BJ (cell line): Measurements from ENCODE around the gene PCDH19. TPM values are rescaled to one million over a fixed set of nuclear protein-coding genes. Genes with fewer than 3 reads are reported as not detected.

ENCODE experiments used
- CTCF ChIA-PET: fragments of 350-600 bp; formaldehyde crosslinking; extraction: SDS; loops from one replicate; lab custom pipeline; 2021; ENCODE audit warnings: antibody characterized with exemption, inconsistent platforms; lab: Yijun Ruan, JAX
- POLR2A ChIA-PET: fragments of 300-600 bp; sonication (Branson Sonifier 250); formaldehyde crosslinking; extraction: SDS; loops from one replicate; lab custom pipeline; 2021; ENCODE audit warnings: antibody characterized with exemption; lab: Charles Lee
- DNase-seq: peaks from one replicate; pipeline ENCODE4 v3.0.0-alpha.2; 2011; ENCODE audit warnings: low read depth
- H3K27me3 ChIP-seq: 2 replicates; pipeline ENCODE4 v1.6.0; 2011; ENCODE audit warnings: low read length; ENCODE audit not compliant: control insufficient read depth, insufficient read depth
- H3K36me3 ChIP-seq: 2 replicates; pipeline ENCODE4 v1.5.1; 2011; ENCODE audit warnings: low read length; ENCODE audit not compliant: control insufficient read depth, insufficient read depth
- H3K4me3 ChIP-seq: 2 replicates; pipeline ENCODE4 v1.5.1; 2011; ENCODE audit warnings: low read depth, mild to moderate bottlenecking, control low read depth, low read length
- CTCF ChIP-seq: IDR thresholded peaks from 2 replicates; pipeline ENCODE4 v1.5.1; 2011; ENCODE audit warnings: low read depth, mild to moderate bottlenecking, control low read depth, inconsistent platforms, low read length, moderate library complexity; ENCODE audit not compliant: insufficient read depth
- polyA plus RNA-seq: library from polyadenylated mRNA; depleted of rRNA; stranded (reverse); fragments of >200 nt; gene quantifications from 2 replicates; pipeline ENCODE4 v1.2.3, GENCODE V29; 2011

PCDH19 gene
- polyA plus RNA-seq, 1 experiment = 0.01 TPM

- CTCF ChIA-PET = no interaction called here
- H3K27me3 ChIP-seq = no peaks in the 10 kb centered on the region
Measured at GRCh38 chrX:100381619-100382018, 28.5 kb downstream of the PCDH19 start.

GRCh38 chrX:100379388-100379986, 30.6 kb downstream of the PCDH19 start:
- POLR2A ChIA-PET = no interaction called here
- peak; percentile 50 for TF ChIP-seq CTCF
- Histone ChIP-seq H3K36me3 (no peaks in the 10 kb centered on the region), H3K27me3 (no peaks in the 10 kb centered on the region), H3K4me3 (no peak overlapping the region)
- CTCF ChIA-PET = interaction anchor here (0.8 kb wide), 1 partner anchor 21 kb away, joined by 4 read pairs; no protein-coding TSS in a partner anchor
- no peak for DNase-seq

More at GRCh38 chrX:100381619-100382018, 28.5 kb downstream of the PCDH19 start:
- Histone ChIP-seq H3K4me3 (no peak overlapping the region), H3K36me3 (no peaks in the 10 kb centered on the region)
- POLR2A ChIA-PET = no interaction called here
- no peak for DNase-seq
- no peak for TF ChIP-seq CTCF

GRCh38 chrX:100377826-100378225, 32.2 kb downstream of the PCDH19 start:
- H3K4me3 ChIP-seq = no peak overlapping the region

GRCh38 chrX:100376576-100376975, 33.5 kb downstream of the PCDH19 start:
- no peak overlapping the region for H3K4me3 ChIP-seq
- peak; percentile 15 for DNase-seq
- no peaks in the 10 kb centered on the region for H3K36me3 ChIP-seq
- TF ChIP-seq CTCF = no peak
- ChIA-PET POLR2A (no interaction called here), CTCF (no interaction called here)
- H3K27me3 ChIP-seq = no peaks in the 10 kb centered on the region

More at GRCh38 chrX:100377826-100378225, 32.2 kb downstream of the PCDH19 start:
- TF ChIP-seq CTCF = no peak
- Histone ChIP-seq H3K27me3 (no peaks in the 10 kb centered on the region), H3K36me3 (no peaks in the 10 kb centered on the region)
- ChIA-PET CTCF (interaction anchor here (0.7 to 1.0 kb wide), 2 partner anchors 10 to 35 kb away, joined by 3 read pairs; no protein-coding TSS in a partner anchor), POLR2A (no interaction called here)
- DNase-seq = no peak

DNA sequence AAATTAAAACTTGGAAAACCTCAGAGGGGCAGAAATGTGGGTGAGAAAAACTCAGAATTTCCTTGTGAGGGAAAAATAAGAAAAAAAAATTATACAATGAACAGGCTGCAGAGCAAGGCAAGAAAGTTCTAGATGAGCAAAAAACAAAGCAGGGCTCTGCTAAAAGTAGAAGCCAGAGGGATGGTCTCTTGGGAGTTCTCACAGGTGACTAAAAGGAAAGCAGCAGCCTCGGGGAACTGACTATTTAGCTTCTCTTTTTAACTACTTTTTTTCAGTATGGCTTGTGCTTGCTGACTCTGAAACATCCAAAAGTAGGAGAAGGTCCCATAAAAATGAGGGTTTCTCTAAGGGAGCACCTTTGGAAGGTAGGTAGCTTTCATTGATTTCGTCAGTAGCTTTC, 36.4 kb downstream of the PCDH19 start:
- CTCF ChIA-PET = no interaction called here
- no peaks in the 10 kb centered on the region for H3K27me3 ChIP-seq
- POLR2A ChIA-PET = no interaction called here
- H3K4me3 ChIP-seq = no peak overlapping the region
- DNase-seq = no peak
- TF ChIP-seq CTCF = no peak
- H3K36me3 ChIP-seq = no peaks in the 10 kb centered on the region
